Activated T-helper 1 cell treated with anti-CD3 and anti-CD28 coated beads, Interleukin-12 subunit alpha, Interleukin-12 subunit beta, Interleukin-2, Interleukin-4 antibody, amounts not matched to agents 30 ng/mL and 10 ng/mL and 1 ng/mL, durations not matched to agents 14 hours and 24 hours and 36 hours (primary cell): Measurements from ENCODE around the gene SERP1. TPM values are rescaled to one million over a fixed set of nuclear protein-coding genes. Genes with fewer than 3 reads are reported as not detected.

Experiments
- DNase-seq: peaks from one replicate; pipeline ENCODE4 v3.0.0; 2021; ENCODE audit warnings: low spot score
- H3K27ac Mint-ChIP-seq: one replicate; pipeline ENCODE4 v1.8.0; 2021; ENCODE audit warnings: mild to moderate bottlenecking, mixed read lengths
- H3K27me3 Mint-ChIP-seq: one replicate; pipeline ENCODE4 v1.8.0; 2022; ENCODE audit warnings: mild to moderate bottlenecking, moderate library complexity, mixed read lengths; ENCODE audit not compliant: insufficient read depth
- H3K36me3 Mint-ChIP-seq: one replicate; pipeline ENCODE4 v1.8.0; 2021; ENCODE audit warnings: low read depth, mixed read lengths
- H3K4me1 Mint-ChIP-seq: one replicate; pipeline ENCODE4 v1.8.0; 2021; ENCODE audit warnings: low read depth, mixed read lengths
- H3K4me3 Mint-ChIP-seq: one replicate; pipeline ENCODE4 v1.8.0; 2021; ENCODE audit warnings: mild to moderate bottlenecking, moderate library complexity, mixed read lengths
- H3K9me3 Mint-ChIP-seq: one replicate; pipeline ENCODE4 v1.8.0; 2021; ENCODE audit warnings: mixed read lengths
- intact Hi-C: fragments of 100-400 bp; cut with micrococcal nuclease; formaldehyde crosslinking; loops from one replicate; pipeline ENCODE4 v1.15.1; 2024
- total RNA-seq: library from RNA; stranded (reverse); gene quantifications from 2 replicates; pipeline ENCODE4 v1.2.3, GENCODE V29; 2022

The SERP1 gene
- total RNA-seq, 1 donor from 2014 or later, result 96.0 TPM

DNA sequence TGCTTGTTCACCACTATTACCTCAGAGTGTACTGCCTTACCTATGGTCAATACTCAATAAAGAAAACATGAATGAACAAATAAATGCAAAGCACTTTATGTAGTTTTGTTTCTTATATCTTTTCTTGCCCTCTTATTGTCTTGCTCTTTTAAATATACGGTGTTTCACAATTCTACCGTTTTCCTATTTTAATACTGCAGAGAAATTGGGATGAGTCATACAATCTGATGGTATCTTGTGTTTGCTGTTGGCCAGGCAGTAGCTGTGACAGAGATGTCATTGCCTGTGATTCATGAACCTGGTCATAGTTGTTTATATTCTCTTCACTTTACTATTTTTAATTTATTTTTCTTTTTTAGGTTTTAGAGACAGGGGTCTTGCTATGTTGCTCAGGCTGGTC, 48.3 kb downstream of the SERP1 start:
- Mint-ChIP-seq H3K27ac (no peak overlapping the region), H3K4me3 (no peak overlapping the region), H3K4me1 (no peaks in the 10 kb centered on the region), H3K9me3 (peaks cover 12% of the 10 kb centered on the region), H3K27me3 (peaks cover 5% of the 10 kb centered on the region), H3K36me3 (peaks cover 2% of the 10 kb centered on the region)
- DNase-seq, result no peak
- intact Hi-C loops, result loop anchor here (5.0 to 10.0 kb wide), 2 partner anchors 196 to 563 kb away; no protein-coding TSS in a partner anchor

DNA sequence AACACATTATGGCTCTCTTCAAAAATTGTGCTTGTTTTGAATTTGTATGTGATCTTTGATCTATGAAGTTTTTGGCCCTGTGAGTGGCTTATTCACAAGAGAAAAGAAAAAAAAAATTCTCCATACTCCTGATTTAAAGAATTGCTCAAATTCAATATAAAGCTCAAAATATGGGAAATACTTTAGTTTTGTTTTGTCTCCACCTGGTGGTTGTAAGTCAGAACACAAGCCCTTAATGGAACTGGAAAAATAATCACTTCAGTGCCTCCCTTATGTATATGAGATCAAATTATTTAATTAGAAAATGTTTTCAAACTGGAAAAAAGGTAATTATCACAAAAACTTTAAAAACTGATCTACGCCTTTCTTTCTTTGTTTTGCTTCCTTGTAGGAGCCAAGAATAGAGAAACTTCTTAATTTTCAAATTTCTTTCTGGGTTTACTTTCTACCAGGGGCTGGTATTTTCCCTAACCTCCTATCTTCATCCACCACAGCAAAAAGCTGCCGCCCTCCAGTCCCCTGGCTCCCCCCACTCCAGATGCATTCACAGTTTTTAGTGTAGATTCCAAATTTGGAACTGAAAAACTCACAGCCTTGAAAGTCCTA, 50.6 kb downstream of the SERP1 start:
- Mint-ChIP-seq H3K27ac (no peak overlapping the region), H3K4me1 (no peaks in the 10 kb centered on the region), H3K9me3 (no peaks in the 10 kb centered on the region), H3K4me3 (no peak overlapping the region), H3K36me3 (no peaks in the 10 kb centered on the region), H3K27me3 (peaks cover 5% of the 10 kb centered on the region)
- no peak for DNase-seq
- intact Hi-C loops, result loop anchor here (1.0 to 10.0 kb wide), 6 partner anchors 84 to 561 kb away; no protein-coding TSS in a partner anchor

DNA sequence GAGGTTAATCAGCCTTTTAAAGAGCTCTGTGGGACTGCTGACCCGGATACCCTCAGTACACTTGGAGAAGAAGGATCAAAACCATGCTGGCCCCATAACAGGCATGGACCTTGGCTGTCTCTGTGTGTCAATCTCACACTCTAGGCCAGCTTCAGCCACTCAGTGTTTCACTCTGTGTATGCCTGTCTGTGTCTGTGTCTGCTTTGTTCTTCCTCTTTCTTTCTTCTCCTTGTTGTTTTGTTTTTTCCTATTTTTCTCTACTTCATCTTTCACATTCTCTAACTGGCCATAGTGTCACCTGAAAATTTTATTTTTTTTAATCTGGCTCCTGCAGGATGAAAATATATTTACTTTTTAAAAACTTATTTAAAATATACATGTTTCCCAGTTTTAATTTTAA, 51.1 kb downstream of the SERP1 start:
- H3K9me3 Mint-ChIP-seq, result no peaks in the 10 kb centered on the region
- no peak for DNase-seq
- intact Hi-C loops, result loop anchor here (1.0 to 10.0 kb wide), 6 partner anchors 84 to 560 kb away; no protein-coding TSS in a partner anchor

DNA sequence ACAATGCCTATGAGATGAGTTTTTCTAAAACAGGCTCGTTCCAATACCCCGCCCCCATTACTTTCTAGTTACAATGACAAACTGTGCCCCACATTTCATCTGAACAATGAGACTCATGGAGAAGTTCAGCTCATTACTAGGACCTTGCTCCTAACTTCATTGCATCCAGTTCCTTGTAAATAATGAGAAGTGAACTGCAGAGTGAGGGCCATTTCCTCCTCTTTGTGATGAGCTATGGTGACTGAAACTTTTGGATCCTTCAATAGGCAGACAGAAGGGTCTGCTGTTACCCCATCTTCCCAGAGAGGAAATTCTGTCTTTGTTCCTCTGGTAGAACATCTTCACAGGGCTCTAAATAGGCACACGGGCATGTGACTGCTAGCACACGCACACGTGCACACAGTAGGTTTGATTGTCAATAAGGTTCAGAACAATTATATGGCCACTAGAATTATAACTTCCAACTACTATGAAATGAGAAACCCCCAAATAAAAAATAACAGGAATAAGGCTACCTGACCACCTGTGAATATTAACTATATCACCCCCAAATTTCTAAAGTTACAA, 51.8 kb downstream of the SERP1 start:
- Mint-ChIP-seq H3K27me3 (peaks cover 5% of the 10 kb centered on the region), H3K36me3 (no peaks in the 10 kb centered on the region), H3K9me3 (peaks cover under 1% of the 10 kb centered on the region), H3K27ac (no peak overlapping the region), H3K4me1 (no peaks in the 10 kb centered on the region), H3K4me3 (no peak overlapping the region)
- no peak for DNase-seq
- intact Hi-C loops, result loop anchor here (10.0 kb wide), 1 partner anchor 560 kb away; no protein-coding TSS in a partner anchor

More for the DNA sequence above, 51.1 kb downstream of the SERP1 start:
- Mint-ChIP-seq H3K4me3 (no peak overlapping the region), H3K27ac (no peak overlapping the region), H3K36me3 (no peaks in the 10 kb centered on the region), H3K27me3 (peaks cover 5% of the 10 kb centered on the region), H3K4me1 (no peaks in the 10 kb centered on the region)

Other genes starting within 250 kb of the SERP1 start
- 21.3 and 22.7 TPM in 2 replicates for gene TSC22D2, start 138.2 kb downstream of the SERP1 start, total RNA-seq
- 122 TPM in 2 replicates for gene EIF2A, start 291 bp upstream of the SERP1 start, total RNA-seq
- 139 and 140 TPM in 2 replicates for gene SELENOT, start 56.8 kb upstream of the SERP1 start, total RNA-seq
- not detected in 2 replicates for gene ERICH6, start 157.4 kb upstream of the SERP1 start, total RNA-seq
- gene SIAH2, start 216.7 kb upstream of the SERP1 start, total RNA-seq, result 175 and 177 TPM in 2 replicates